GM12891 (cell line): ENCODE data around the gene TMEM240.
"Not testable (repeated sequence)": the region's sequence is repeated elsewhere in the genome, so short reads cannot be mapped to it uniquely, and the experiment has no call there.

Experiments used
- DNase-seq: peaks from one replicate; pipeline ENCODE4 v3.0.0; 2011; ENCODE audit warnings: low spot score; ENCODE audit not compliant: insufficient read length
- FAIRE-seq: peaks from 2 replicates; lab custom pipeline; 2011; peaks lifted over from hg19 to GRCh38; lab: Jason Lieb, UNC
- PAX5 ChIP-seq: IDR thresholded peaks from 2 replicates; pipeline ENCODE4 v1.6.1; 2011; ENCODE audit warnings: low read length, moderate library complexity, mild to moderate bottlenecking; ENCODE audit not compliant: insufficient read depth, severe bottlenecking
- POLR2A ChIP-seq: IDR thresholded peaks from 2 replicates; pipeline ENCODE4 v1.6.1; 2011; ENCODE audit warnings: low read depth, low read length, control low read depth
- POLR2AphosphoS5 ChIP-seq: IDR thresholded peaks from 2 replicates; pipeline ENCODE4 v1.6.1; 2011; ENCODE audit warnings: low read depth, low read length, control low read depth
- POU2F2 ChIP-seq: IDR thresholded peaks from 2 replicates; pipeline ENCODE4 v1.6.1; 2011; ENCODE audit warnings: low read depth, mild to moderate bottlenecking, control low read depth, low read length, moderate library complexity
- SPI1 ChIP-seq: IDR thresholded peaks from 2 replicates; pipeline ENCODE4 v1.6.1; 2011; ENCODE audit warnings: low read depth, low read length, control low read depth
- TAF1 ChIP-seq: IDR thresholded peaks from 2 replicates; pipeline ENCODE4 v1.6.1; 2011; ENCODE audit warnings: low read depth, low read length, control low read depth

The TMEM240 gene

GRCh38 chr1:1528301-1529267 lies 11.8 kb downstream of the TMEM240 start:
- no peak for TF ChIP-seq PAX5
- no peak for TF ChIP-seq POLR2AphosphoS5
- no peak for TF ChIP-seq TAF1
- no peak for TF ChIP-seq SPI1
- no peak for TF ChIP-seq POU2F2
- no peak for TF ChIP-seq POLR2A

GRCh38 chr1:1527092-1527816 lies 13.2 kb downstream of the TMEM240 start:
- FAIRE-seq (no peak), DNase-seq (peak; percentile 19)
- no peak for TF ChIP-seq POU2F2
- TF ChIP-seq TAF1, result no peak
- TF ChIP-seq SPI1, result no peak
- TF ChIP-seq POLR2AphosphoS5, result no peak
- TF ChIP-seq POLR2A, result no peak
- TF ChIP-seq PAX5, result no peak

More at GRCh38 chr1:1528301-1529267, 11.8 kb downstream of the TMEM240 start:
- DNase-seq (peak; percentile 16), FAIRE-seq (no peak)

GRCh38 chr1:1526476-1526875 lies 13.9 kb downstream of the TMEM240 start:
- not testable (repeated sequence) for FAIRE-seq, DNase-seq

- FAIRE-seq, DNase-seq: not testable (repeated sequence)
Observed at GRCh38 chr1:1524750-1525383, 15.6 kb downstream of the TMEM240 start.

GRCh38 chr1:1523651-1524050 lies 16.8 kb downstream of the TMEM240 start:
- DNase-seq, FAIRE-seq: not testable (repeated sequence)

GRCh38 chr1:1523226-1523625 lies 17.2 kb downstream of the TMEM240 start:
- FAIRE-seq, DNase-seq: not testable (repeated sequence)

- not testable (repeated sequence) for FAIRE-seq
Observed at GRCh38 chr1:1522536-1522935, 17.9 kb downstream of the TMEM240 start.

GRCh38 chr1:1521331-1521730 lies 19.1 kb downstream of the TMEM240 start:
- FAIRE-seq (no peak), DNase-seq (no peak)
- TF ChIP-seq PAX5 (no peak), SPI1 (no peak), POLR2A (no peak), POU2F2 (no peak), POLR2AphosphoS5 (no peak), TAF1 (no peak)

More at GRCh38 chr1:1522536-1522935, 17.9 kb downstream of the TMEM240 start:
- DNase-seq, result not testable (repeated sequence)

- not testable (repeated sequence) for DNase-seq
Observed at GRCh38 chr1:1519805-1520505, 20.5 kb downstream of the TMEM240 start.

GRCh38 chr1:1518621-1519007 lies 21.8 kb downstream of the TMEM240 start:
- not testable (repeated sequence) for FAIRE-seq, DNase-seq

More at GRCh38 chr1:1519805-1520505, 20.5 kb downstream of the TMEM240 start:
- not testable (repeated sequence) for FAIRE-seq
